A172 (cell line): ENCODE results near the gene IRX3. TPM values are rescaled to one million over a fixed set of nuclear protein-coding genes. Genes with fewer than 3 reads are reported as not detected.

Experiments used
- DNase-seq: peaks from one replicate; pipeline ENCODE4 v3.0.0-alpha.2; 2015; ENCODE audit warnings: low spot score
- total RNA-seq: library from RNA; depleted of rRNA; stranded (reverse); fragments of >200 nt; shearing (Covaris generic); gene quantifications from 2 replicates; pipeline ENCODE4 v1.2.3, GENCODE V29; 2014; rRNA removed

IRX3 gene
- total RNA-seq, result 7.7 and 8.6 TPM in 2 replicates

DNA sequence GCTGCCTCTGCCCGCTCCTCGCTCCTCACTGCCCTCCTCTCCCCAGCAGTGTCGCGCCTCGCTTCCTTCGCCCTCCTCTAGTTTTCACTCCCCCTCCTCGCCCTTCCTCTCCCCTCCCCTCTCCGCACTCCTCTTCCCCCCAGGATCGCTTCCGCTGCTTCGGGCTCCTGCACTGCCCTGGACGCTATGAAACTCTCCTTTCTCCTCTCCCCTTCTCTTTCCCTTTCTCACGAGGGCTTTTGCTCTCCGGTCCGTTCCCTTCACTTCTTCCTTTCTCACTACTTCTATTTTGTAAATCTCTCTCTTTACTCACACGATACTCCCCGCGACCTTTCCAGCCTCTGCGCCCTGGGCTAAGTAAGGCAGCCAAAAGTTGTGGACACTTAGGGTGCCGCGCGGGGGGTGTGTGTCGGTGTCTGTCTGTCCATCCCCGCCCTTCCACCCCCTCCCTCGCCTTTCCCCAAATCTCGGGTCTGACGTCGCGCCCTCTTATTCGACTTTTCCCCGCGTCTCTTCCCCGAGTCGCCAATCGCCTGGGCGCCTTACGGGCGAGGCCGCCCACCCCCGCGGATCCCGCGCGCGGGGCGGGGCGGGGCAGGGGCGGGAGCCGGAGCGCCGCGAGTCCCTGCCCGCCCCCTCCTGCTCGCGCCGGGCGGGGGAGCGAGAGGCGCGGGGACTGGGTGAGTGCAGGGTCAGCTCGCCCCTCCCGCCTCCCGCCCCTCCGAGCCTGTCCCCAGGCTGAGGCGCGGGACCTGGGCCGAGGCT is at the start of gene IRX3:
Gene IRX3 (minus strand): TSS at position 422 of the 765 bp plus-strand sequence. CDS start 737 bp downstream, outside the sequence.
- peak; percentile 80 for DNase-seq

GRCh38 chr16:54335230-54335629 is 48.6 kb upstream of the IRX3 start:
- no peak for DNase-seq

GRCh38 chr16:54334208-54334607 is 47.6 kb upstream of the IRX3 start:
- no peak for DNase-seq

DNA sequence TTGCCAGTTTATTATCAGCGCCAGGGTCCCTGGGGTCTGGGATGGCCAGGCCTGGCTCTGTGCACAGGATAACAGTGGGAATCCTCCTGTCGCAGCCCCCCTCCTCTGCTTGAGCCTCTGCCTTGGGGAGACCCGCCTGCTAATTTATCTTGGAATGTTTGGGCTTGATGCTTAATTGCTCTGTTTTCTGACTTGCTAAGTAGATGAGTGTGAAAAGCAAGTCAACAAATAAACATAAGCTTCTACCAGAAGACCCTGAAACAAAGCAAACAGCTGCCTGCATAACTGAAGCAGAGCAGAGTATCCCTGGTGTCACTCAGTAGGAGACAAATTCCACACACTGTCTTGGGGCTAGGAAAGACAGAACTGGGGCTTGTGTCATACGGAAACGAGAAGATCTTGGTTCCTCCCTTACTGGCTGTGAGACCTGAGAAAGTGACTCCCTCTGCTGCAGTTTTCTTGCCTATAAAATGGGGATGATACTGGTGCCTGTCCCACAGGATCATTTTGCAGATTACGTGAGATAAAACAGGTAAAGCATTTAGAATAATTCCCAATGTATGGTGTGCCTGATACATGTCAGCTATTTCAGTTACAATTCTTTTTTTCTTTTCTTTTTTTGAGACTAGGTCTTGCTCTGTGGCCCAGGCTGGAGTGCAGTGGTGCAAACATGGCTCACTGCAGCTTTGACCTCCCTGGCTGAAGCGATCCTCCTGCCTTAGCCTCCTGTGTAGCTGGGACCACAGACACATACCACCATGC is 44.8 kb upstream of the IRX3 start:
- DNase-seq, result no peak

DNA sequence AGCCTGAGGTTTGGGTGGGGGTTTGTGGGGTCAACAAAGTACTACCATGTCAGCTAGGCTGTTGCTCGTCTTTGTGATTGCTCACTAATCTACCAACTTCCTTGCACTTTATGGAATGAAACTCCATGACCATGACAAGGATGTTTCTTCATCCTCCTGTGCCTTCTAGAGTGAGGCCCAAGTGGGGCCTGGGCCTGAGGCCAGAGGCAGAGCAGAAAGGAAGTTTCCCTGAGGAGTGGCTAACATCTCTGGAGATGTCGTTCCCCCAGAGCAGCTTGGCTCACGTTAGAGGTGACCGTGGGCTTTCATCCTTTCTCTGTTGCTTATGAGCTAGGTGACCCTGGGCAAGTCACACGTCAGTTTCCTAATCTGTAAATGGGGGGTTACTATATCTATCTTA is 41.0 kb upstream of the IRX3 start:
- DNase-seq, result no peak

DNA sequence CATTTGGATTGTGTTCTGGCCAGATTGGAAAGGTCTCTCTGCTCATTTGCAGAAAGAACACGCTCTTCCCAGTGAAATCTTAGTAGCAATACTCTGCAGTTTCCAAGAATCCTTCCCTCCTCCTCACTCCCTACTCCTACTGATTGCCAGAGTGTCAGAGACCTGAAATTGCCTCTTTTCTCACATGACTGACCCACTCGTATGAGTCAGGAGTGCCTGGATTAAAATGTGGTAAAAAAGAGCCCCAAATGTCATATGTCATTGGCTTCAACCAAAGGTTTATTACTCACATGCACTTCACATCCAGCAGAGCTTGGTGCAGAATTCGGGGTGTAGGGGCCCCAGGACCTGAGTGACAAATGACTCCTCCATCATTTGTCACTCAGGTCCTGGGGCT is 39.7 kb upstream of the IRX3 start:
- DNase-seq, result peak; percentile 84

- DNase-seq, result no peak
Observed at GRCh38 chr16:54325616-54326265, 39.2 kb upstream of the IRX3 start.

GRCh38 chr16:54324716-54325115 is 38.1 kb upstream of the IRX3 start:
- no peak for DNase-seq

DNA sequence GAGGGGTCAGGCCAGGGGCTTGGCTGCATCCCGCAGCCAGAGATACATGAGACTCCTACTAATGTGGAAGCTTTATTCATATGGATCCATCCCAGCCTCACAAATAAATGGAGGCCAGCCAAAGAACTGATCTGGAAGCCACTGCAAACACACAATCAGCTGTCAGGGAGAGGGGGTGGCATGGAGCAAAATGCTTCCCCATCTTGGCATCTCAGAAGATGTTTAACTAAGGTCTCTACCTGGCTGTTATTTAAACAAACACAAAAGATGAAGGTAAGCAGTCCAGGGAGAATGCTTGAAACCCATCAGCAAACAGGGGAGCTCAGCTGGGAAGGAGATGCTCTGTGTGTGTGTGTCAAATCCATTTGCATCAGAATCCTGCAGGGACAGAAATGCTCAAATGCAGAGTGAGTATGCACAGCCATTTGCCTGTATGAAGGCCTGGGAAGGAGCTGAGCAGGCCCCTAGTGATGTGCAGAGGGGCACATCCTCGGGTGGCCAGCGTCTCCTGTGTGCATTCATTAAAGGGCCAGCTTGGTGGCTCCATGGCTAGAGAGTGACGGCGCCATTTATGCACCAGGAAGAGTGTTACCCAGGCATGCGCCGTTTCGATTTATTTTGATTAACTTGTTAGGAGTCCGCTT is 34.2 kb upstream of the IRX3 start:
- no peak for DNase-seq

DNA sequence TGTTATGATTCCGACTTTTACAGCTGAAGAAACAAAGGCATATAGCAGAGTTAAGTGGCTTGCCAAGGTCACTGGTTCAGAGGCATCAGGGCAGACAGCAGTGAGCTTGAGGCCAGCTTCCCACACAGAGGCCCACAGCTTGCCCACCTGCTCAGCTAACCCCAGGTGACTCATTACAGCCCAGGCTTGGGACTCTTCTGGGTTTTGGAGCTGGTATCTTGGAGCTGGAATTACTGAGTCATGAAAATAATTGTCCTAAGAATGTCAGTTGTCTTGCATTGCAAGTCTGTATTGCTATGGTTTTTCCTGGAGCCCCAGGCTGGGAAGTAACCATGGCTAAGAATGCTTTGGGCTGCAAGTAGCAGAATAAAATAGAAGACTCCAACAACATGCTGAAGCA is 32.4 kb upstream of the IRX3 start:
- peak; percentile 39 for DNase-seq

DNA sequence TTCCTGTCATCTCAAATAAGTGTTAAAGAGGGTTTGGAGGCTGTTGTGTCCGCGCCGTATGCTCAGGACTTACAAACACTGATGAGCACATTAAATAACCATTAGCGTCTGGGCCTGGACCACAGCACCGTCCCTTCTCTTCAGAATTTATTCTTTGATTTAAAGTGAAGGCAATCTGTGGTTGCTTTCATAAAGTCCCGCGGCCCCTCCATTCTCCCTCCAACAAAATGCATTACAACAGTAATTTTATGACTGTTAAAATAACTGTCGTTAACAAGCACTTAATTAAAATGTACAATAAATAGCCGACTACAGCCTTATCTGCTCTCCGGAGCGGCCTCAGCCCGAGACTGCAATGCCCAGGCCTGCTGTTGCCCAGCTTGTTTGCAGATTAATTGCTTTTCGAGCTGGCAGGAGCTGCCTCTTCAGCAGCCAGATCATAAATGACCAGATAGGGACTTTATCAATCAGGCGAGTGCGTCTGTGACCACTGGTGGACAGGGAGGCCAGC is 30.6 kb upstream of the IRX3 start:
- DNase-seq, result no peak

DNA sequence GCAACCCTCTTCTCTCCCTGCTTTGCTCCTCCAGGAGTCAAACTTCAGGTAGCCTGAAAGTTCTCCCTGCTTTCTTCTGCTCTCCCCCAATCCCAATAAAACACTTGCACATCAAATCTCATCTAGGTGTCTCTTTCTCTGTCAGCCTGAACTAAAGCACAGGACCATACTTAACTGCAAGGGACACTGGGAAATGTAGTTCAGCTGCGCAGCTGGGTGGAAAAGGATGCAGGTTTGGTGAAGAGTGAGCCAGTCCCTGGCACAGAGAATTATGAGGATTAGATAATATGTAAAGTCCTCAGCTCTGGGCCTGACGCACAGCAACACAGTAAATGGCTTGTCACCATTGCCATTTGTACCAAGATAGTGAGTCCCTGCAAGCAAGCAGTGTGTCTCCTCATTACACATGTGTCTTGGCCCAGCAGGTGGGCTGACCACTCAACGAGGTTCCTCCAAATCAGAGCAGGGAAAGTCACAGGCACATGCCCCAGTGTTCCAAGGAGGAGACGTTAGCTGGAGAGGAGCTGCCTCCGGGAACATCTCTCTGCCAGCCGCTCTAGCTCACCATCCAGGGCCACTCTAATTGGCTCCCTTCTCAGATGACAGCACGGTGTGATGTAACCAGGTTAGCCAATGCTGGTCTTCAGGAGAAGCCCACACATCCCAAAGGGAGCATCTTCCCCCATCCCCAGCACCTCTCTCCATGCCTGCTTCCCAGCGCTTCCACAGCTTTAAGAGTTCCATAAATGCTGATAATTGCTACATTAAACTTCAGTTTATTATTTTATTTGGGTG is 29.7 kb upstream of the IRX3 start:
- DNase-seq, result no peak

GRCh38 chr16:54313789-54314188 is 27.2 kb upstream of the IRX3 start:
- DNase-seq, result no peak

DNA sequence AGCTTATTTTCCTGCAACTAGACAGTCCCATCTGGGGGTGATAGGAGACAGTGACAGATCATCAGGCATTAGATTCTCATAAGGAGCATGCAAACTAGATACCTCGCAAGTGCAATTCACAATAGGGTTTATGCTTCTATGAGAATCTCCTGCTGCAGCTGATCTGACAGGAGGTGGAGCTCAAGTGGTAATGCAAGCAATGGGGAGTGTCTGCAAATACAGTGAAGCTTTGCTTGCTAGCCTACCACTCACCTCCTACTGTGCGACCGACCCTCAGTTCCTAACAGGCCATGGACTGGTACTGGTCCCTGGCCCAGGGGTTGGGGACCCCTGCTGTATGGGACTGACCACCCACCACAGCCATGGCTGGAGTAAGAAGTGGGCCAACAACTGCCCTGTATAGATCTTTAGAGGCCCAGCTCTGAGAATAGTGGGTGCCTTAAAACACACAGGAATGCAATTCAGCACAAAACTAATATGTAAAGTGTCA is 26.0 kb upstream of the IRX3 start:
- DNase-seq, result no peak

GRCh38 chr16:54309341-54309740 is 22.8 kb upstream of the IRX3 start:
- no peak for DNase-seq

DNA sequence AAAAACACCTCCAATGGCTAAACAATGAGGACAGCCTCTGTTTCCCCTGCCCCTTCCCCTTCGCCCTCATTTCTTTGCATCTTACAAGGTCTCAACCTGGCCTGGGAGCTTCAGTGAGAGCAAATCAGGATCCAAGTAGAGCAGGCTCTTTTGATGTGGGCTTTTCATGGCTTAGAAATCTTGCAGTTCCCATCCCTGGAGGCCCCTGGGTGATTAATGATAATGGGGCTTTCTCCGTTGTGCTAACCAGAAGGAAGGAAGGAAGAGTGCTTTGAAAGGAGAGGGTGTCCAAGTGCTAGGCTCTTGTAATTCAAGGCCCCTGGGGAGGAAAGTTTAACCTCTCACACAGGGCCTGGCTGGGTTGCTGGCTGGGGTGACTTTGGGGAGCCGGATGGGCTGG is 18.5 kb upstream of the IRX3 start:
- no peak for DNase-seq

GRCh38 chr16:54303613-54304012 is 17.0 kb upstream of the IRX3 start:
- DNase-seq, result no peak

GRCh38 chr16:54297154-54297553 is 10.6 kb upstream of the IRX3 start:
- no peak for DNase-seq

DNA sequence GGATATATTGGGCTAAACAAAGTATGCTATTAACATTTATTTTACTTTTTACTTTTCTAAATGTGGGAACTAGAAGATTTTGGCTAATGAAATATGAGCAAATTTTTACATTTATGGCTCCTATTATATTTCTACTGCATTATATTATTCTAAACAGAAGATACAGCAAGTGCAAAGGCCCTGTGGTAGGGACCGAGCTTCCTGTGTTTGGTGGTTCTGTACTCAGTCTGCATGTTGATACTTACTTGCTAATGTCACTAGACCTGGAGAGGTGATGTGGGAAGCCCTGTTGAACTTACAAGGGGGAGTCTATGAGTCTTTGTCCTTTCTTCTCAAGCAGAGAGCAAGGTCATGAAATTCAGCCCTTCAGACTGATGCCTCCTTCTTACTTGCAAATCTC is 10.0 kb upstream of the IRX3 start:
- no peak for DNase-seq

DNA sequence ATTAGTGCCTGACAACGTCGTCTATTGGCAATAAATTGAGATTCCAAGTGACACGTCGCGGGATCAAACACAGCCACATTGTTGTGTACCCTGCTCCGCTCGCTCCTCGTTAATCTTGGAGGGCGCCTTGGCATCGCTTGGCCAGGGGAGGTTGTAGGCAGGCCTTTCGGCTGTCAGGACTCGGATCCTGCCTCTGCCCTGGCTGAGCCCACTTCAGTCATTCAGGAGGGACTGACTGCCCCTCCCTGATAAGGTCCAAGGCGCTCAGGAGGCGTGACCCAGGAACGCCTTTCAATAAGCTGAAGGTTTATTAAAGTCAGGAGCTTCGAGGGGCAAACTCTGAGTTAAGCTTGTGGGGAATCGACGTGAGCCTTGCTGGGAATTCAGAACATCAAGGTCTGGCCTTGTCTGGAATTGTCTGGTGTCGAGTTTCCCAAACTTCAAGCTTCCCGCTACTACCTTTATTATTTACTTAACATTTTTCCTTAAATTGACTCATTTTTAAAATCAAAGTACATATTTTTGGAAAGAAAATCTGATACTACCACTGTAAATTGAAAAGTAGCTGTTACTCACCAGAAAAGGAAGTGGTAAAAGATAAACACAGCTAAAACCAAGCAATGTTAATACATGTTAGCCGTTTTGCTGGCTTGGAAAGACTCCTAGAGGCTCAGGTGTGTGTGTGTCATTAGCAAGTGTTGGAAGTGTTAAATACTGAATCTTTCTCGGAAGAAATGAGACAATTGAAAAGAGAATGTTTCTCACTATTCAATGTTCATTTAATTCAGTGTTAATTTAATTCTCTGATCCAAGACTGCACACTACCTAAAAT is 5.3 kb upstream of the IRX3 start:
- DNase-seq, result peak; percentile 16
